ENCODE data around the gene FOXRED1. TPM values are rescaled to one million over a fixed set of nuclear protein-coding genes. Genes with fewer than 3 reads are reported as not detected.
A peak's percentile ranks its signal among the peaks of the same experiment; 100 is the strongest.

FOXRED1 gene
- total RNA-seq, 1 donor, result 11.6 TPM

GRCh38 chr11:126263489-126263888 is 5.5 kb upstream of the FOXRED1 start:
- no peaks in the 10 kb centered on the region for H3K9me3 ChIP-seq (ENCODE audit: low read depth, low read length)
- TF ChIP-seq CTCF (IDR thresholded peaks at IDR 0.05; ENCODE audit: extremely low read depth, low read depth, low read length), result no peak
- H3K36me3 ChIP-seq (ENCODE audit: insufficient read depth, low read length), result peaks cover 72% of the 10 kb centered on the region
- H3K4me1 ChIP-seq (ENCODE audit: insufficient read depth, low read length), result peaks cover 9% of the 10 kb centered on the region
- H4K20me1 ChIP-seq (ENCODE audit: insufficient read depth, low read length), result peaks cover 4% of the 10 kb centered on the region
- no peaks in the 10 kb centered on the region for H3K27me3 ChIP-seq (ENCODE audit: insufficient read depth, low read length)
- DNase-seq (ENCODE audit: insufficient read length, low spot score, missing footprints), result no peak
- peaks cover 28% of the 10 kb centered on the region for H3K79me2 ChIP-seq (ENCODE audit: insufficient read depth, low read length)
- no peak overlapping the region for H3K27ac ChIP-seq (ENCODE audit: low read depth, low read length)
- H3K4me2 ChIP-seq (ENCODE audit: insufficient read depth, low read length), result no peak overlapping the region
- H2AFZ ChIP-seq (ENCODE audit: low read length), result no peak overlapping the region
- H3K4me3 ChIP-seq (ENCODE audit: insufficient read depth, low read length), result no peak overlapping the region

- Histone ChIP-seq H3K27ac (ENCODE audit: low read depth, low read length) (no peak overlapping the region), H3K79me2 (ENCODE audit: insufficient read depth, low read length) (peaks cover 46% of the 10 kb centered on the region), H3K4me1 (ENCODE audit: insufficient read depth, low read length) (peaks cover 16% of the 10 kb centered on the region), H3K36me3 (ENCODE audit: insufficient read depth, low read length) (peaks cover 66% of the 10 kb centered on the region), H2AFZ (ENCODE audit: low read length) (no peak overlapping the region), H3K4me3 (ENCODE audit: insufficient read depth, low read length) (no peak overlapping the region), H4K20me1 (ENCODE audit: insufficient read depth, low read length) (no peaks in the 10 kb centered on the region), H3K9me3 (ENCODE audit: low read depth, low read length) (no peaks in the 10 kb centered on the region), H3K4me2 (ENCODE audit: insufficient read depth, low read length) (no peak overlapping the region), H3K27me3 (ENCODE audit: insufficient read depth, low read length) (no peaks in the 10 kb centered on the region)
- peak; percentile 32 for TF ChIP-seq CTCF (IDR thresholded peaks at IDR 0.05; ENCODE audit: extremely low read depth, low read depth, low read length)
- DNase-seq (ENCODE audit: insufficient read length, low spot score, missing footprints), result no peak
Measured at GRCh38 chr11:126265811-126266210, 3.1 kb upstream of the FOXRED1 start.

- no peaks in the 10 kb centered on the region for H3K9me3 ChIP-seq (ENCODE audit: low read depth, low read length)
- H2AFZ ChIP-seq (ENCODE audit: low read length), result no peak overlapping the region
- DNase-seq (ENCODE audit: insufficient read length, low spot score, missing footprints), result no peak
- peak overlapping the region; percentile 86 for H3K4me3 ChIP-seq (ENCODE audit: insufficient read depth, low read length)
- peaks cover 16% of the 10 kb centered on the region for H3K4me1 ChIP-seq (ENCODE audit: insufficient read depth, low read length)
- peak overlapping the region; percentile 85 for H3K27ac ChIP-seq (ENCODE audit: low read depth, low read length)
- no peak for TF ChIP-seq CTCF (IDR thresholded peaks at IDR 0.05; ENCODE audit: extremely low read depth, low read depth, low read length)
- H3K79me2 ChIP-seq (ENCODE audit: insufficient read depth, low read length), result peaks cover 48% of the 10 kb centered on the region
- no peaks in the 10 kb centered on the region for H3K27me3 ChIP-seq (ENCODE audit: insufficient read depth, low read length)
- peaks cover 48% of the 10 kb centered on the region for H3K36me3 ChIP-seq (ENCODE audit: insufficient read depth, low read length)
- no peaks in the 10 kb centered on the region for H4K20me1 ChIP-seq (ENCODE audit: insufficient read depth, low read length)
- H3K4me2 ChIP-seq (ENCODE audit: insufficient read depth, low read length), result peak overlapping the region; percentile 94
Measured at GRCh38 chr11:126267650-126268049, 1.3 kb upstream of the FOXRED1 start.

- no peak for TF ChIP-seq CTCF (IDR thresholded peaks at IDR 0.05; ENCODE audit: extremely low read depth, low read depth, low read length)
- Histone ChIP-seq H2AFZ (ENCODE audit: low read length) (peak overlapping the region; percentile 81), H3K4me2 (ENCODE audit: insufficient read depth, low read length) (peak overlapping the region; percentile 94), H3K27me3 (ENCODE audit: insufficient read depth, low read length) (no peaks in the 10 kb centered on the region), H3K9me3 (ENCODE audit: low read depth, low read length) (no peaks in the 10 kb centered on the region), H4K20me1 (ENCODE audit: insufficient read depth, low read length) (no peaks in the 10 kb centered on the region), H3K4me1 (ENCODE audit: insufficient read depth, low read length) (peaks cover 16% of the 10 kb centered on the region), H3K79me2 (ENCODE audit: insufficient read depth, low read length) (peaks cover 48% of the 10 kb centered on the region), H3K36me3 (ENCODE audit: insufficient read depth, low read length) (peaks cover 44% of the 10 kb centered on the region), H3K27ac (ENCODE audit: low read depth, low read length) (peak overlapping the region; percentile 85), H3K4me3 (ENCODE audit: insufficient read depth, low read length) (peak overlapping the region; percentile 86)
- DNase-seq (ENCODE audit: insufficient read length, low spot score, missing footprints), result peak; percentile 93
Measured at GRCh38 chr11:126268361-126268707, 620 bp upstream of the FOXRED1 start.
